Fibroblast of lung (primary cell): ENCODE data around the gene SIAH2. TPM values are rescaled to one million over a fixed set of nuclear protein-coding genes. Genes with fewer than 3 reads are reported as not detected.

Source experiments
- DNase-seq, 2 donors: peaks; one replicate each; pipeline versions ENCODE4 v3.0.0 to v3.0.0-alpha.2; 2010; ENCODE audit warnings: low read depth in 2 of 2
- H2AFZ ChIP-seq: 2 replicates; pipeline ENCODE4 v1.5.1; 2012; ENCODE audit warnings: low read length, control low read depth, inconsistent platforms
- H3K27ac ChIP-seq: 2 replicates; pipeline ENCODE4 v1.5.1; 2011; ENCODE audit warnings: low read length, control low read depth; ENCODE audit not compliant: insufficient read depth
- H3K27me3 ChIP-seq: 2 replicates; pipeline ENCODE4 v1.5.1; 2011; ENCODE audit warnings: mild to moderate bottlenecking, low read length; ENCODE audit not compliant: control insufficient read depth, insufficient read depth
- H3K36me3 ChIP-seq: 2 replicates; pipeline ENCODE4 v1.5.1; 2011; ENCODE audit warnings: low read length; ENCODE audit not compliant: control insufficient read depth, insufficient read depth
- H3K4me1 ChIP-seq: 2 replicates; pipeline ENCODE4 v1.5.1; 2011; ENCODE audit warnings: low read length; ENCODE audit not compliant: control insufficient read depth, insufficient read depth; ENCODE audit errors: extremely low read depth
- H3K4me2 ChIP-seq: 2 replicates; pipeline ENCODE4 v1.5.1; 2011; ENCODE audit warnings: low read length, control low read depth; ENCODE audit not compliant: insufficient read depth; ENCODE audit errors: extremely low read depth
- H3K4me3 ChIP-seq, 4 experiments: fragments of 200-600 bp in 1 of 4; sonication (generic) in 1 of 4; replicated peaks in 1 of 4; 2 replicates each; pipeline ENCODE4 v1.5.1; 2011 to 2016; ENCODE audit warnings: low read length in 4 of 4, low read depth in 3 of 4, mild to moderate bottlenecking in 3 of 4, control low read depth in 2 of 4, inconsistent platforms in 1 of 4, mixed read lengths in 1 of 4; ENCODE audit not compliant: insufficient read depth in 1 of 4; ENCODE audit errors: control extremely low read depth in 1 of 4
- H3K79me2 ChIP-seq: 2 replicates; pipeline ENCODE4 v1.5.1; 2012; ENCODE audit warnings: mild to moderate bottlenecking, low read length, inconsistent platforms; ENCODE audit not compliant: control insufficient read depth, insufficient read depth
- H3K9ac ChIP-seq: 2 replicates; pipeline ENCODE4 v1.5.1; 2011; ENCODE audit warnings: mild to moderate bottlenecking, low read length, control low read depth; ENCODE audit not compliant: insufficient read depth
- H3K9me3 ChIP-seq: 2 replicates; pipeline ENCODE4 v1.5.1; 2012; ENCODE audit warnings: low read depth, low read length; ENCODE audit not compliant: control insufficient read depth, insufficient read depth
- H4K20me1 ChIP-seq: 2 replicates; pipeline ENCODE4 v1.5.1; 2011; ENCODE audit warnings: low read length; ENCODE audit not compliant: control insufficient read depth, insufficient read depth; ENCODE audit errors: extremely low read depth
- EZH2 ChIP-seq: IDR thresholded peaks from 2 replicates; pipeline ENCODE4 v1.5.1; 2012; ENCODE audit warnings: low read length, control low read depth, mild to moderate bottlenecking; ENCODE audit errors: missing control alignments
- polyA plus RNA-seq, 2 donors: library from polyadenylated mRNA; depleted of rRNA in 1 of 2; stranded (reverse) in 1 of 2; unstranded in 1 of 2; fragments of >200 nt; gene quantifications; 2 replicates each; pipeline ENCODE4 v1.2.1, GENCODE V29; 2011 to 2012; ENCODE audit warnings: missing spikeins in 1 of 2
- total RNA-seq: library from RNA; depleted of rRNA; stranded (reverse); fragments of >200 nt; gene quantifications from 2 replicates; pipeline ENCODE4 v1.2.1, GENCODE V29; 2014
- TF ChIP-seq, protein P1 (sequence below), 2 donors: IDR thresholded peaks in 1 of 2; conservative IDR thresholded peaks in 1 of 2; 1 replicate in 1 of 2; 2 replicates in 1 of 2; pipeline ENCODE4 v1.5.1; 2011 to 2012; ENCODE audit warnings: low read length in 2 of 2, control low read depth in 1 of 2, inconsistent platforms in 1 of 2, low read depth in 1 of 2, mild to moderate bottlenecking in 1 of 2

SIAH2 gene
- total and polyA plus RNA-seq, 2 donors (not counting 1 experiment from before 2014, with no cell fraction given), result 28.9 to 29.7 TPM

DNA sequence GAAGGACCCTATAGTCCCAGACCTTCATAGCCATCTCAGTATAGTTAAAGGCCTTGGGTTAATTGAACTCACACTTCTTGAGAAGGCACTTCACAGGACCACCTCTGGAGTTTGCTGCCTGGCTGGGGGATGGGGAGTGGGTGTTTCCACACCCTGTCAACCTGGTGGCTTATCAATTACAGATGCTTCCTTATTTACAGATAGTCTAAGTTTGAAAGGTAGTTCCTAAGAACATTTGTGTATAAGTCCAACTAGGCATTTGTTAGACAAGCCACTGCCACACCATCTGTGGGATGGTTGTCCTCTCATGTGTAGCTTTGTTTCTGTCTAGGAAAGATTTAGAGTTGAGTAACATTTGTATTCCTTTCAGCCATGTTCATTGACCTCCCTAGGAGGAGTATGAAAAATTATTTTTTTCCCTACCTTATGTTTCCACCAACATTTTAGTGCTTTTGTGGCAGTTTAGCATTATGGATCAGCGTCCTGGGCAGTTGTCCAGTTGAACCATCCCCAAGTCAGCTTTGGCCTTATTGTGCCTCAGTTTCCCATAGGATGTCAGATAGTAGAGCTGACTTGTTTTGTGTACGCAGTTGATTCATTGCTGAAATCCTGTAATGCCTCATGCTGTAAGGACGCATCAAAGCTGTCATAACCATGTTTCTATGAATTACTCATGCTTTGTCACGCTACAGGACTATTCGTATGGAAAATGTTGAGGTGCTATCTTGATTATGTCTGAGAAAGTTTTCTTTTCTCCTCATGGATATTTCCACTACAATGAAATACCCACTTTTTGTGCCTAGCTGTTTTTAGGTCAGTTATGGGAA is 21.2 kb upstream of the SIAH2 start:
- no peak overlapping the region for H3K27ac ChIP-seq
- no peaks in the 10 kb centered on the region for H3K27me3 ChIP-seq
- no peaks in the 10 kb centered on the region for H3K36me3 ChIP-seq
- H3K79me2 ChIP-seq, result no peaks in the 10 kb centered on the region
- DNase-seq, result no peak
- no peak overlapping the region for H3K4me3 ChIP-seq
- H3K9me3 ChIP-seq, result no peaks in the 10 kb centered on the region
- no peaks in the 10 kb centered on the region for H4K20me1 ChIP-seq
- no peak overlapping the region for H3K4me2 ChIP-seq
- TF ChIP-seq EZH2, result no peak
- TF ChIP-seq, protein P1, sequence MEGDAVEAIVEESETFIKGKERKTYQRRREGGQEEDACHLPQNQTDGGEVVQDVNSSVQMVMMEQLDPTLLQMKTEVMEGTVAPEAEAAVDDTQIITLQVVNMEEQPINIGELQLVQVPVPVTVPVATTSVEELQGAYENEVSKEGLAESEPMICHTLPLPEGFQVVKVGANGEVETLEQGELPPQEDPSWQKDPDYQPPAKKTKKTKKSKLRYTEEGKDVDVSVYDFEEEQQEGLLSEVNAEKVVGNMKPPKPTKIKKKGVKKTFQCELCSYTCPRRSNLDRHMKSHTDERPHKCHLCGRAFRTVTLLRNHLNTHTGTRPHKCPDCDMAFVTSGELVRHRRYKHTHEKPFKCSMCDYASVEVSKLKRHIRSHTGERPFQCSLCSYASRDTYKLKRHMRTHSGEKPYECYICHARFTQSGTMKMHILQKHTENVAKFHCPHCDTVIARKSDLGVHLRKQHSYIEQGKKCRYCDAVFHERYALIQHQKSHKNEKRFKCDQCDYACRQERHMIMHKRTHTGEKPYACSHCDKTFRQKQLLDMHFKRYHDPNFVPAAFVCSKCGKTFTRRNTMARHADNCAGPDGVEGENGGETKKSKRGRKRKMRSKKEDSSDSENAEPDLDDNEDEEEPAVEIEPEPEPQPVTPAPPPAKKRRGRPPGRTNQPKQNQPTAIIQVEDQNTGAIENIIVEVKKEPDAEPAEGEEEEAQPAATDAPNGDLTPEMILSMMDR (conservative IDR thresholded peaks at IDR 0.05 in 1 of 2, IDR thresholded peaks at IDR 0.05 in 1 of 2; ENCODE audit: low read depth in 1 of 2, low read length in 2 of 2), result no peak
- no peak overlapping the region for H2AFZ ChIP-seq
- peaks cover 2% of the 10 kb centered on the region for H3K4me1 ChIP-seq
- no peak overlapping the region for H3K9ac ChIP-seq

DNA sequence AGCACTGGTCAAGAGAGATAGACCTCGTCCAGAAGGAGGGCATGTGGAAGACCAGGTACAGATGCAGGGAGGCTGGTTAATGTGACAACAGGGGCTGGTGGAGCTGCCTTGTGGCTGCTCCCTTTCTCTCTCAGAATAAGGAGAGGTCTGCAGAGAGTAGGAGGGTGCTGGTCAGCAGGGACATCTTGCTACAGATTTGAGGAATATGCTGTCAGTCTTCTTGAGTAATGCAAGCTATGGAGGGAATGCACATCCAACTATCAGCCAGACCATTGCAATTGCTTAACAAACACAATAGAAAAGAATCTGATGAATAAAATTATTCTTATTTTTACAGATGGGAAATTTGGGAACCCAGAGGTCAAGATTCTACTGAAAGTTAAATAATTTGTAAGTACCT is 20.3 kb upstream of the SIAH2 start:
- H3K27me3 ChIP-seq, result no peaks in the 10 kb centered on the region
- H2AFZ ChIP-seq, result no peak overlapping the region
- no peak overlapping the region for H3K9ac ChIP-seq
- H3K27ac ChIP-seq, result no peak overlapping the region
- TF ChIP-seq, protein P1 (conservative IDR thresholded peaks at IDR 0.05 in 1 of 2, IDR thresholded peaks at IDR 0.05 in 1 of 2; ENCODE audit: low read depth in 1 of 2, low read length in 2 of 2), result no peak
- TF ChIP-seq EZH2, result no peak
- no peaks in the 10 kb centered on the region for H4K20me1 ChIP-seq
- H3K4me3 ChIP-seq, result no peak overlapping the region
- H3K36me3 ChIP-seq, result no peaks in the 10 kb centered on the region
- H3K79me2 ChIP-seq, result no peaks in the 10 kb centered on the region
- DNase-seq, result no peak
- H3K4me2 ChIP-seq, result no peak overlapping the region
- H3K9me3 ChIP-seq, result no peaks in the 10 kb centered on the region
- peaks cover 2% of the 10 kb centered on the region for H3K4me1 ChIP-seq

DNA sequence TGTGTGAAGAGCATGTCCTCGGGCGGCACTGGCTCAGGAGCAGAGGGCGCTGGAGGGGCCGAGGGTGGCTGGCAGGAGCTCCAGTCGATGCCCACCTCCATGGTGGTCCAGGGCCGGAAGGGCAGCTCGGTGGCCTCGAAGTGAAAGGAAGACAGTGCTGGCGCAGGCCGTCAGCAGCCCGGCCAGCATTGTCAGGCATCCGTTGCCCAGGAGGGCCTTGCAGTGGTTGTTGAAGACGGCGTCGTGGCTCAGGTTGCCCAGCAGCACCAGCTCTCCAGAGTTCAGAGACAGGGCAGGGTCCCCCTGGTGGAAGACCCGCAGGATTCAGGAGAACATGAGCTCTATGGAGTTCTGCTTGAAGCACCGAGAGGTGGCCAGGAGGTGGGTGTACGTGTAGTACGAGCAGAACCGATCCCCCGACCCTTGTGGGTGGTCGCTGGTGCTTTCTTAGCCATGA is 16.5 kb upstream of the SIAH2 start:
- Histone ChIP-seq H3K4me3 (no peak overlapping the region), H3K27me3 (no peaks in the 10 kb centered on the region), H4K20me1 (no peaks in the 10 kb centered on the region), H3K9me3 (no peaks in the 10 kb centered on the region), H2AFZ (no peak overlapping the region), H3K9ac (no peak overlapping the region), H3K4me2 (no peak overlapping the region), H3K36me3 (no peaks in the 10 kb centered on the region), H3K4me1 (no peaks in the 10 kb centered on the region), H3K27ac (no peak overlapping the region), H3K79me2 (no peaks in the 10 kb centered on the region)
- DNase-seq, result no peak
- TF ChIP-seq, protein P1 (conservative IDR thresholded peaks at IDR 0.05 in 1 of 2, IDR thresholded peaks at IDR 0.05 in 1 of 2; ENCODE audit: low read depth in 1 of 2, low read length in 2 of 2), result no peak
- TF ChIP-seq EZH2, result no peak
